Activated gamma-delta T cell (primary cell): ENCODE data around the gene RSPH10B2.
"Not testable (repeated sequence)": the region's sequence is repeated elsewhere in the genome, so short reads cannot be mapped to it uniquely, and the experiment has no call there.

Experiments used
- DNase-seq: peaks from one replicate; lab custom pipeline; 2025; lab: John Stamatoyannopoulos, UW

RSPH10B2 gene

GRCh38 chr7:6842278-6842921 is 88.5 kb downstream of the RSPH10B2 start:
- DNase-seq, result not testable (repeated sequence)

GRCh38 chr7:6843092-6843491 is 89.2 kb downstream of the RSPH10B2 start:
- DNase-seq, result not testable (repeated sequence)

- not testable (repeated sequence) for DNase-seq
These were observed 89.8 kb downstream of the RSPH10B2 start for GRCh38 chr7:6843654-6844053.

GRCh38 chr7:6845971-6846449 is 92.1 kb downstream of the RSPH10B2 start:
- DNase-seq, result not testable (repeated sequence)

- DNase-seq, result not testable (repeated sequence)
These were observed 93.8 kb downstream of the RSPH10B2 start for GRCh38 chr7:6847751-6848150.
